ENCODE measurements around the gene RRP8. TPM values are rescaled to one million over a fixed set of nuclear protein-coding genes. Genes with fewer than 3 reads are reported as not detected.

The RRP8 gene
- total RNA-seq, 2 donors from 2014 or later = 25.0 to 31.5 TPM

- Mint-ChIP-seq H3K4me3 (no peak overlapping the region), H3K27me3 (ENCODE audit: low read depth) (no peaks in the 10 kb centered on the region), H3K27ac (no peak overlapping the region), H3K36me3 (ENCODE audit: insufficient read depth in 2 of 2) (peaks cover 11 to 24% of the 10 kb centered on the region in 2 donors), H3K9me3 (no peaks in the 10 kb centered on the region), H3K4me1 (ENCODE audit: low read depth) (peaks cover 34% of the 10 kb centered on the region)
- ATAC-seq (replicated peaks in 1 of 2) (no peak), DNase-seq (no peak)
Observed at GRCh38 chr11:6596239-6596877, 7.1 kb downstream of the RRP8 start.

- DNase-seq = no peak
- H3K27me3 Mint-ChIP-seq (ENCODE audit: low read depth) = no peaks in the 10 kb centered on the region
- H3K27ac Mint-ChIP-seq = no peak overlapping the region
Observed at GRCh38 chr11:6594142-6594768, 9.2 kb downstream of the RRP8 start.

GRCh38 chr11:6588018-6588417 lies 15.4 kb downstream of the RRP8 start:
- no peaks in the 10 kb centered on the region for H3K4me1 Mint-ChIP-seq (ENCODE audit: low read depth)
- ATAC-seq (replicated peaks in 1 of 2) (no peak), DNase-seq (no peak)
- H3K27ac Mint-ChIP-seq = no peak overlapping the region
- no peak overlapping the region for H3K4me3 Mint-ChIP-seq
- peaks cover 9 to 25% of the 10 kb centered on the region in 2 donors for H3K36me3 Mint-ChIP-seq (ENCODE audit: insufficient read depth in 2 of 2)
- no peaks in the 10 kb centered on the region for H3K27me3 Mint-ChIP-seq (ENCODE audit: low read depth)
- H3K9me3 Mint-ChIP-seq = peaks cover 8 to 10% of the 10 kb centered on the region in 2 donors

More at GRCh38 chr11:6594142-6594768, 9.2 kb downstream of the RRP8 start:
- Mint-ChIP-seq H3K4me1 (ENCODE audit: low read depth) (peaks cover 29% of the 10 kb centered on the region), H3K36me3 (ENCODE audit: insufficient read depth in 2 of 2) (peaks cover 10 to 26% of the 10 kb centered on the region in 2 donors), H3K9me3 (no peaks in the 10 kb centered on the region), H3K4me3 (no peak overlapping the region)
- no peak for ATAC-seq (replicated peaks in 1 of 2)

GRCh38 chr11:6587360-6587953 lies 16.0 kb downstream of the RRP8 start:
- no peak overlapping the region for H3K27ac Mint-ChIP-seq

GRCh38 chr11:6586434-6587359 lies 16.7 kb downstream of the RRP8 start:
- Mint-ChIP-seq H3K36me3 (ENCODE audit: insufficient read depth in 2 of 2) (peaks cover 11 to 34% of the 10 kb centered on the region in 2 donors), H3K4me3 (no peak overlapping the region), H3K27ac (no peak overlapping the region), H3K4me1 (ENCODE audit: low read depth) (no peaks in the 10 kb centered on the region), H3K27me3 (ENCODE audit: low read depth) (no peaks in the 10 kb centered on the region), H3K9me3 (peaks cover 10 to 12% of the 10 kb centered on the region in 2 donors)
- no peak for ATAC-seq (replicated peaks in 1 of 2)
- no peak for DNase-seq

More at GRCh38 chr11:6587360-6587953, 16.0 kb downstream of the RRP8 start:
- H3K4me1 Mint-ChIP-seq (ENCODE audit: low read depth) = no peaks in the 10 kb centered on the region
- H3K36me3 Mint-ChIP-seq (ENCODE audit: insufficient read depth in 2 of 2) = peaks cover 11 to 29% of the 10 kb centered on the region in 2 donors
- DNase-seq = no peak
- no peak for ATAC-seq (replicated peaks in 1 of 2)
- H3K4me3 Mint-ChIP-seq = no peak overlapping the region
- H3K27me3 Mint-ChIP-seq (ENCODE audit: low read depth) = no peaks in the 10 kb centered on the region
- H3K9me3 Mint-ChIP-seq = peaks cover 10 to 12% of the 10 kb centered on the region in 2 donors

- peaks cover 10 to 12% of the 10 kb centered on the region in 2 donors for H3K9me3 Mint-ChIP-seq
- DNase-seq (no peak), ATAC-seq (replicated peaks in 1 of 2) (no peak)
- peaks cover 16 to 33% of the 10 kb centered on the region in 2 donors for H3K36me3 Mint-ChIP-seq (ENCODE audit: insufficient read depth in 2 of 2)
- H3K4me3 Mint-ChIP-seq = no peak overlapping the region
- H3K4me1 Mint-ChIP-seq (ENCODE audit: low read depth) = no peaks in the 10 kb centered on the region
- H3K27ac Mint-ChIP-seq = no peak overlapping the region
- H3K27me3 Mint-ChIP-seq (ENCODE audit: low read depth) = no peaks in the 10 kb centered on the region
Observed at GRCh38 chr11:6584528-6584927, 18.9 kb downstream of the RRP8 start.

GRCh38 chr11:6583584-6583983 lies 19.8 kb downstream of the RRP8 start:
- ATAC-seq (replicated peaks in 1 of 2) (no peak), DNase-seq (no peak)
- Mint-ChIP-seq H3K9me3 (peaks cover 10 to 12% of the 10 kb centered on the region in 2 donors), H3K4me3 (no peak overlapping the region), H3K36me3 (ENCODE audit: insufficient read depth in 2 of 2) (peaks cover 16 to 33% of the 10 kb centered on the region in 2 donors), H3K27me3 (ENCODE audit: low read depth) (no peaks in the 10 kb centered on the region), H3K27ac (no peak overlapping the region), H3K4me1 (ENCODE audit: low read depth) (no peaks in the 10 kb centered on the region)

- Mint-ChIP-seq H3K36me3 (ENCODE audit: insufficient read depth in 2 of 2) (peaks cover 15 to 31% of the 10 kb centered on the region in 2 donors), H3K27ac (no peak overlapping the region), H3K4me3 (no peak overlapping the region), H3K9me3 (peaks cover 8 to 9% of the 10 kb centered on the region in 2 donors), H3K4me1 (ENCODE audit: low read depth) (peaks cover 5% of the 10 kb centered on the region), H3K27me3 (ENCODE audit: low read depth) (no peaks in the 10 kb centered on the region)
- ATAC-seq (replicated peaks in 1 of 2) (no peak), DNase-seq (no peak)
Observed at GRCh38 chr11:6579681-6580080, 23.7 kb downstream of the RRP8 start.

- no peak overlapping the region for H3K4me3 Mint-ChIP-seq
- ATAC-seq (replicated peaks in 1 of 2) (no peak), DNase-seq (no peak)
- H3K27me3 Mint-ChIP-seq (ENCODE audit: low read depth) = no peaks in the 10 kb centered on the region
- H3K36me3 Mint-ChIP-seq (ENCODE audit: insufficient read depth in 2 of 2) = peaks cover 8 to 16% of the 10 kb centered on the region in 2 donors
- H3K9me3 Mint-ChIP-seq = peaks cover 3% of the 10 kb centered on the region in 2 donors
- H3K4me1 Mint-ChIP-seq (ENCODE audit: low read depth) = peaks cover 5% of the 10 kb centered on the region
- no peak overlapping the region for H3K27ac Mint-ChIP-seq
Observed at GRCh38 chr11:6578134-6578533, 25.3 kb downstream of the RRP8 start.

GRCh38 chr11:6576471-6577373 lies 26.7 kb downstream of the RRP8 start:
- H3K4me1 Mint-ChIP-seq (ENCODE audit: low read depth) = peaks cover 5% of the 10 kb centered on the region
- no peaks in the 10 kb centered on the region for H3K9me3 Mint-ChIP-seq
- H3K36me3 Mint-ChIP-seq (ENCODE audit: insufficient read depth in 2 of 2) = peaks cover 5 to 7% of the 10 kb centered on the region in 2 donors
- DNase-seq = no peak
- H3K27ac Mint-ChIP-seq = no peak overlapping the region
- H3K27me3 Mint-ChIP-seq (ENCODE audit: low read depth) = no peaks in the 10 kb centered on the region
- no peak overlapping the region for H3K4me3 Mint-ChIP-seq
- no peak for ATAC-seq (replicated peaks in 1 of 2)

- Mint-ChIP-seq H3K27me3 (ENCODE audit: low read depth) (no peaks in the 10 kb centered on the region), H3K27ac (no peak overlapping the region), H3K4me3 (no peak overlapping the region), H3K36me3 (ENCODE audit: insufficient read depth in 2 of 2) (peaks cover 0 to 4% of the 10 kb centered on the region in 2 donors), H3K9me3 (no peaks in the 10 kb centered on the region), H3K4me1 (ENCODE audit: low read depth) (peaks cover 5% of the 10 kb centered on the region)
- no peak for ATAC-seq (replicated peaks in 1 of 2)
- no peak for DNase-seq
Observed at GRCh38 chr11:6574816-6575715, 28.4 kb downstream of the RRP8 start.
